NCI-H510A (cell line): Measurements from ENCODE around the gene MEF2B.

Source experiments
- DNase-seq: peaks from one replicate; lab custom pipeline; 2025; lab: John Stamatoyannopoulos, UW

The MEF2B gene

DNA sequence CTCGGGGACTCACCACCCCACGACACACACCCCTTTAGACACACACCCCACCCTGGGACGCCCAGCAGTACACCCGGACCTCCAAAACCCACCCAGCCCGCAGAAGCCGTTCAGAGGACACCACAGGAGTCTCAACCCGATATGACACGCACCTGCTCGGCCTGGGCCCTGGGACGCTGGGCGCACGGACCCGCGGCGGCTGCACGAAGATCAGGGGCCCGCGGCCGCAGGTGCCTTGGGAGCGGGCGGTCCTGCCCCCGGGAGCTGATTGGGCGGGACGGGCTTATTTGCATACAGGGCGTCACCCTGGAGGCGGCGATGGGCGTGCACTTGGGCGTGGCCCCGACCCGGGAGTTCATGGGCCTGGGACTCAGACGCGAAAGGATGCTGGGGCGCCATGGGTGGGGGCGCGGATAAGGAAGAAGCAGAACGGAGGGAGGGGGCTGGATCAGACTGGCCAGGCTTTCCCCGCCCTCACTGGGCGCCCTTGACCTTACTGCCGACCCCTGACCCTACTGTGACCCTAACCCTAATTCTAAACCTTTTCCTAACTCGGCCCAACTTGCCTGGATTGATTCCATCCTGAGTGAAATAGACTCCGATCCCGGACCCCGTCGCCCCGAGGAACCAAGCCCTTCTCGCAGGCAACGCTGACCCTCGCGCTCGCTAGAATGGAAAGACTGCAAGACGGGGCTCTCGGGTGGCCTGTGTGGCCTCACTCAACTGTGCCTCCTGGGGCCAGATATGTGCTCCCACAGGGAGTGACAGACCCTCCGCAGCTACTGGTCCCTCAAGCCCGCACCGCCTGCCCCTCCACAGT, at the start of gene MEF2B:
TSS of gene MEF2B (minus strand) at position 211 of the 820 bp plus-strand sequence. CDS start 19,528 bp downstream, outside the sequence.
- DNase-seq: peak; percentile 77

DNA sequence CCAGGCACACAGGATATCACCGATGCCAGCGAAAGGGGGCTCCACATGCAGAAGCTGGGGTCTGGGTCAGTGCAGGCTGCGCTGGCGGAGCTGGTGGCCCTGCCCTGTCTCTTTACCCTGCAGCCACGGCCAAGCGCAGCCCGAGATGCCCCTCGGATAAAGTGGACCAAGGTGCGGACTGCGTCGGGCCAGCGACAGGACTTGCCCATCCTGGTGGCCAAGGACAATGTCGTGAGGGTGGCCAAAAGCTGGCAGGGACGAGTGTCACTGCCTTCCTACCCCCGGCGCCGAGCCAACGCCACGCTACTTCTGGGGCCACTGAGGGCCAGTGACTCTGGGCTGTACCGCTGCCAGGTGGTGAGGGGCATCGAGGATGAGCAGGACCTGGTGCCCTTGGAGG, 48.8 kb upstream of the MEF2B start:
- no peak for DNase-seq

DNA sequence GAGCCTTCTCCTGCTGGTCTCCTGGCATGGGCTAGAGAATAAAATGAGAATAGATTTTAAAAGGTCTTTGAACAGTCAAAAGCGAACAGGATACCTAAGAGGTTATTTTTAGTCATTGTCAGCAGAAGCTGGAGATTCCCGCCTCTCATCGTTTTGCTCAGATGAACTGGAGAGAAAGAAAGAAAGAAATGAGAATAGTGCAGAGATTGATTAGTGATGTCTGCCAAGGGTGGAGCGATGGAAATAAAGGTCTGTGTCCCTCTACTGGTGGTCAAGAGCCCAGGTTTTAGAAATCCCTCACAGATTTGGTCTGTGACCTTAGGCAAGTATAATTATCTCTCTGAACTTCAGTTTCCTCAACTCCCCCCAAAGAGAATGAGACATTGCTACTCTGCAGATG, 47.0 kb upstream of the MEF2B start:
- DNase-seq: peak; percentile 17

DNA sequence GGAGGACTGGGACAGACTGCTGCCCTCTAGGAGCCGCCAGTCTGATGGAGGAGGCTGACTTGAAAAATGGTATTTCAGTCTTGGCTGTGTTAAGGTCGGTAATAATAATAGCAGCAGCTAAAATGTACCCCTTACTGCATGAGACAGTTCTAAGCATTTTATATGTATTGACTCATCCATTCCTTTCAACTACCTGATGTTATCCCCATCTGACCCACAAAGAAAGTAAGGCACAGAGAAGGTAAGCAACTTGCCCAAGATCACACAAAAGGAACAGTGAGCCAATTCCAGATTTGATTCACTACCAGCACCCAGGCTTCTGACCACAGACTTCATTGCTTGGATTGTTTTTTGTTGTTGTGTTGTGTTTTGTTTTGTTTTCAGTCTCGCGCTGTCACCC, 45.7 kb upstream of the MEF2B start:
- no peak for DNase-seq

DNA sequence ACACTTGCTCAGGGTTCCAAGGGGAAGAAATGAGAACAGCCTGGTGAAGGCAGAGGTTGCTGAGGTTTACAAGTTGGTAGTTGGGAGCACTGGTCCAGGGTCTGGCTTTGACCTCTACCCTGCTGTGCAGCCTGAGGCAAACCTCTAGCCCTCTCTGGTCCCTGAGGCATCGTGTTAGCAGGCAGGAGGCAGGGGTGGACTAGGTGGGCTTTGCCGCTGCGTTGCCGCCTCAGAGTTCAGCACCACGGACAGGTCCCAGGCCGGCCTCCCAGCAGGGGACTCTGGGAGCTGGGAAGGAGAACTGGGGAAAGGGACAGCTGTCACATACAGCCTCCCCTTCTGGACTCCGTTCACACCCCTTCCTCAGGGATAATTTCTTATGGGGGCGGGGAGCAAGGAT, 44.8 kb upstream of the MEF2B start:
- DNase-seq: no peak

DNA sequence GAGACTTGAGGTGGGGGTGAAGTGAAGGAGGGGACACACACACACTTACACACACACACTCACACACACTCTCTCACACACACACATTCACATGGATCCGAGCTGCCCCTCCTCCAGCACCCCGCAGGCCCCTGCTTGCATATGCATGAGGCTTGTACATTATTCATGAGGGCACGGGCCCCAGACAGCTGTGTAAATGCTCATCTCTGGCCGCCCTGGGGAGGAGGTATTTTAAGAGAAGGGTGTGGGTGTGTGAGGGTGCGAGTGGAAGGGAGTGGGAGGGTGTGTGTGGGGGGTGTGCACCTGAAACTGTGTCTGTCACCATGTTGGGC, 44.1 kb upstream of the MEF2B start:
- peak; percentile 12 for DNase-seq

DNA sequence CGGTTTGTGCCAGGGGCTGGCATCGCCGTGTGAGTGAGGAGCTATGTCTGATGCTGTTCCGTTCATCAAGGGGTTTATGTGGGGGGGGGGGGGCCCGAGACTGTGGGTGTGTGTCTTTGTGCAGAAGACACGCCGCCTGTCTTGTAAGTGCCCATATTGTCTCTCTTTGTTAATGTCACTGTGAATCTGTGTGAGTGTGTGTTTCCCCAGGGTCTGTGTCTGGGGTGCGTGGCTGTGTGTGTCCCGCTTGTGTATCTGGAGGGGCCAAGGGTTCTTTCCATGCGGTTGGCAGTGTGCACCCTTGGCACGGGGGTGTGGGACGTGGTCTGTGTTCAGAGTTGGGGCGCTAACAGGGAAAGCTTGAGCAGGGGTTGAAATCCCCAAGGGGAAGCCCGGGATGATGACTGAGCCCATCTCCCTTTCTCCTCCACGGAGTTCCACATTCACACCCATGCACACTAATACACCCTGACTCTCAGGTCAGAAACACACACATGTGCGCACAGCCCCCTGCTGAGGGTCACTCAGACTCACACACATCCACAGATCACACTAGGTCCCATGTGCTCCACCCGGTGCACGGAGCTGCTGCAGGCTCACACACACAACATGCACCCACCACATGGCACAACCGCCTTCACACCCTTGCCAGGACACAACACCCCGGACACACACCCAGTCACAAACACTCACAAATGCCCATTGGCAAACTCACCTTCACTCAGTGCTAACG, 43.5 kb upstream of the MEF2B start:
- DNase-seq: no peak

DNA sequence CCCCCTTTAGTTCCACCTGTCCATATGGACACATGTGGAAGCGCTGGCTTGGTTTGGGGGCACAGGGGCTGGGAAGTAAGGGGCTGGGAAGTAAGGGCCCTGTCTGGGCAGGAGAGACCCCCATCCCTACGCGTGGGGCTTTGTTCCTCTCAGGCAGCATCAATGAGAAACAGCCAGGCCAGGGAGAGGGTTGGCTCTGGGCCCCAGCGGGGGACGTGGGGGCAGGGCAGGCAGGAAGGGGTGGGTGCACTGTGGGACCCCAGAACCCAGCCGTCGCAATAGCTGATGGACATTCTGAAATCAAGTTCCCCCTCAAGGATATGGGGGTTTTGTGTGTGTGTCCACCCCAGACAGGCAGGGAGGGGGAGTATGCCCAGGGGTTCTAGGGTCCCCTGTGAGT, 42.9 kb upstream of the MEF2B start:
- no peak for DNase-seq

DNA sequence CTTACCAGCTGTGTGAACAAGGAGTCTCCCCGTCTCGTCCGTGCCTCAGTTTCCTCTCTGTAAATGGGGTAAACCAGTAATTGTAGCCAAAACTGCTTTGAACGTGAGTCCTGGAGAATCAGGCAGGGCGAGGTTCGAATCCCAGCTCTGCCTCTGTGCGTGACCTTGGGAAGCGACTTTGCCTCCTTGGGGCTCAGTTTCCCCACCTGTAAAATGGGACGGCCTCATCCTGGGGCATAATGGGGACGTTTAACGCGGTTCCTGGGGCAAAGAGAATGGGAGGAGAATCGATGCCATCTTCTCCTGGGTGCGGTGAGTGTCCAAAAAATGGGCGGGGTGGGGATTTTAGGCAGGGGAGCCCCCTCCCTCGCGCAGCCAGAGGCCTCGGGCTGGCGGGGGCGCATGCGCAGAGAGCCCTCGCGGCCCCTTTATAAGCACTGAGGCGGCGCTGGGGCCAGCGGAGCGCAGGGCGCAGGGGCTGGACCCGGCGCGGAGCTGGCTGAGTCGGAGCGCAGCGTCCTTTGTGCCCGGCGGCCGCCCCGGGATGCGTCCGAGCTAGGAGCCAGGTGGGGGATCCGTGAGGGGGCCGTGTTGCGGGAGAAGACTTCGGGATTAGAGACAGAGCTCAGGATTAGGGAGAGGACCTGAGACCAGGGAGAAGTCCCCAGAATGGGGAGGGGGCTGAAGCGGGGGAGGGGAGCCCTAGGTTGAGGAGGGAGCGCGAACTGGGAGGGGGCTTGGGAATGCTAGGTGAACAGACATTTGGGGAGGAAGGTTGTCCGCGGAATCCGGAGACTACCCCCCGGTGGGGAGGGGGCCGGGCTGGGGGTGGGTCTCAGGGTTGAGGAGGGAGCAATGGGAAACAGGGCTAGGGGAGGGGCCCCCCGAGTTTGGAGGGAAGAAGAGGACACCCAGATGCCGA, 41.7 kb upstream of the MEF2B start, which contains the start of gene NCAN:
TSS of gene NCAN (plus strand) at position 460 of the 922 bp plus-strand sequence. CDS start 4,996 bp downstream, outside the sequence.
- DNase-seq: peak; percentile 54

DNA sequence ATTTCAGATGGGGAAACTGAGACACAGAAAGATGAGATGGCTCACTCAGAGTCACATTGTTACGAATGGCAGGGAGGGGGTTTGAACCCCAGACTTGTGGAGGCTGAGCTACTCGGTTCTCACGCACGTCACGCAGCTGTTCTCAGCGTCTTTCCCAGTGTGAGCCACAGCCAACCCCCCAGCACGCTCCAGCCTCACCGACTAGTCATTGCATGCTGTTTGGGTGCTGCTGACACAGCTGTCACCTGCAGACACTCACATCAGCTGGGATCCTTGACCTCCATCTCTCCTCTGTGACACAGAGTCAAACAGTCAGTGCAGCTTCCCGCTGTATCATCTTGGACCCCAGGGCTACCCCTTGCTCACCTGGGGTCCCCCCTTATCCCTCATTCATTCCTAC, 39.3 kb upstream of the MEF2B start:
- peak; percentile 69 for DNase-seq

DNA sequence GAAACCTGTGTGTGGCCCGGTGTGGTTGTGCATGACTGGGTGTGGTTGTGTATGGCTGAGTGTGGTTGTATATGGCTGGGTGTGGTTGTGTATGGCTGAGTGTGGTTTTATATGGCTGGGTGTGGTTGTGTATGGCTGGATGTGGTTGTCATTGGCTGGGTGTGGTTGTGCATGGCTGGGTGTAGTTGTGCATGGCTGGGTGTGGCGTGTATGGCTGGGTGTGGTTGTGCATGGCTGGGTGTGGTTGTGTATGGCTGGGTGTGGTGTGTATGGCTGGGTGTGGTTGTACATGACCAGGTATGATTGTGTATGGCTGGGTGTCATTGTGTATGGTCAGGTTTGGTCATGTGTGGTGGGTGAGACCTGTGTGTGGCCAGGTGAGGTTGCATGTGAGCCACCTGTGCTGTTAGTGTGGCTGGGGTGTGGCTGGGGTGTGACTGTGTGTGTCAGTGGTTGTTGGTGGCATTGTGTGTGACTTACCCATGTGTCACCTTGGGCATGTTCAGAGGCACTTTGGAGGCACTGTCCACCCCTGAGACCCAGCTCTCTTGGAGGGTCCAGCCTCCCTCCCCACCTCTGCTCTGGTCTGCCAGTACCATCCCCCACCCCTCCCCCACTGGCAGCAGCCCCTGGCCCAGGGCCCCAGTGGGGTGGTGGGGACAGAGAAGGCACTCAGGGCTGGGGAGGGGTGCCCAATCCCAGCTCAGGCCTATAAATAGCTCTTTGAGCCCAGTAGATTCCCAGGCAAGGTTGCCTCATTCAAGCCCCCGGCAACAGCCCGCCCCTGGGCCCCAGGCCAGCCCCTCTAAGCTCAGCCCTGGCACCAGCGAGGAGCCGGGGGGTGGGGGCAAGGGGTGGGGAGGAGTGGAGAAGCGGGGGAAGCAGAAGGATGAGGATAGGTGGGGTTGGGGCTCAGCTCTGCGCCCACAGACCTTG, 37.8 kb upstream of the MEF2B start:
- DNase-seq: no peak

DNA sequence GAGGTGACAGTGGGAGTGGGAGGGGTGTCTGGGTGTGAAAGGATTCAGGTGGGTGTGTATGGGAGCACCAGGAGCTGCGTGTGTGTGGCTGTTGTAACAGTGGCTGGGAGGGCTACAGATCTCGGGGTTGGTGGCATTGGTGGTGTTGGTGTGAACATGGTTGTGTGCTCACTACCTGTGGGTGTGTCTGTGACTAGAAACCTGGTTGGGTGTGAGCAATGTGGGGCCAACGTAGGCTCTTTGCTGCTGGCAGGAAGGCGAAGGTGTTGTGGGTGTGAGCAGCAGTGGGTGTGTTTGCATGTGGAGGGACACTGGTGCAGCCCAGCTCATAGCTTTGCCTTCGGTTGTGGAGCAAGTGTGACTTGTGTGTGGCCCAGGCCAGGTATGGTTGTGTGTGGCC, 36.9 kb upstream of the MEF2B start:
- DNase-seq: no peak

DNA sequence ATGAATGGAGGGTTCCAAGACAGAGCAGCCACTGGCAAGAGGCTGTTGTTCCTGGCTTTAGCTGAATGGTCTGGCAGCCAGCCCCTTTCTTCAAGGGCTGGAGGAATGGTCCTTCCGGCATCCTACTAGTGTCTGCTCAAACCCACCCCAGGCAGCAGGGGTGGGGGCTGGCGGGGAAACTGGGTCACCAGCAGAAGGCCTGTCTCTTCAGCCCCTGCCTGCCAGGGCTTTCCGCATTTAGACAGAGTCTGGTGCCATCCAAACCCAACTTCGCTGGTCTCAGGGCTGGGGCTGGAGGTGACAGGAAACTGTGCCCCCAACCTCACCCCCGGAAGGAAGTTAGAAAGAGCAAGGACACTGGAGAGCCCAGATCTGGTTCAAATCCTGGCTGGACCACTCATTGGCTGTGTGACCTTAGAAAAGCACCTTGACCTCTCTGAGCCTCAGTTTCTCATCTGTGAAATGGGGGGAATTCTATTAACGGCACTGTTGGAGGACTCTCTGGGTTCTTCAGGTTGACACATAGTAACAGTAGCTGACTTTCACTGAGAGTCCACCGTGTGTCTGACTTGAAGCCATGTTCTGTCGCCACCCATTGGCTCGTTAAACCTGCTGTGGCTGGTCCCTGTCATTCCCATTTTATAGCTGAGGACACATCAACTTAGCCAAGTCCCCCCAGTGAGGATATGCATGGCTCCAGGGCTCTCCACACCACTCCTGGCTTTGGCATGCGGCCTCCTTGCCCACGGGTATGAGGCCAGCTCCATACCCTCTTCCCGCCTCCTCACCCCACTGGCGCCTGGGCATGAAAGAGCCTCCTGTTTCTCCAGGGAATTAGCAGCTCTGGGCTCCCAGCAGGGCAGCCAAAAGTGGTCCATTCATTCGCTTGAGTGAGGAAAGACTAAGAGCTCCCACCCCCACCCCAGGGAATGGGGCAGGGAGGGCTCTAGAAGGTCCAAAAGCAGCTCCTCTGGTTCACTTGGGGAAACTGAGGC, 35.6 kb upstream of the MEF2B start:
- no peak for DNase-seq

DNA sequence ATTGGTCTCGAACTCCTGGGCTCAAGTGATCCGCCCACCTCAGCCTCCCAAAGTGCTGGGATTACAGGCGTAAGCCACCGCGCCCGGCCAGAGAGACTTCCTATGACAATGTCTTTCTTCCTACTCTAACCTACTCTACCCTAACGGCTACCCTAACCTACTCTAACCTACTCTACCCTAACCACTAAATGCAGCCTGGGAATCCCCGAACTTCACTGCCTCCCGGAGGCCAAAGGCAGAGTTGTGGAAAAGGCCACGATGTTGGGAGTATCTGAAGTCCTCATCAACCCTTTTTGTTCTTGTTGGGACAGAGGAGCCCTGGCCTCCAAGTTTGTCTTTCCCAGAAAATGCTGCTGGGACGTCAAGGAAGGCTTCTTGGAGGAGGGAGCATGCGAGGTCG, 34.1 kb upstream of the MEF2B start:
- DNase-seq: no peak

DNA sequence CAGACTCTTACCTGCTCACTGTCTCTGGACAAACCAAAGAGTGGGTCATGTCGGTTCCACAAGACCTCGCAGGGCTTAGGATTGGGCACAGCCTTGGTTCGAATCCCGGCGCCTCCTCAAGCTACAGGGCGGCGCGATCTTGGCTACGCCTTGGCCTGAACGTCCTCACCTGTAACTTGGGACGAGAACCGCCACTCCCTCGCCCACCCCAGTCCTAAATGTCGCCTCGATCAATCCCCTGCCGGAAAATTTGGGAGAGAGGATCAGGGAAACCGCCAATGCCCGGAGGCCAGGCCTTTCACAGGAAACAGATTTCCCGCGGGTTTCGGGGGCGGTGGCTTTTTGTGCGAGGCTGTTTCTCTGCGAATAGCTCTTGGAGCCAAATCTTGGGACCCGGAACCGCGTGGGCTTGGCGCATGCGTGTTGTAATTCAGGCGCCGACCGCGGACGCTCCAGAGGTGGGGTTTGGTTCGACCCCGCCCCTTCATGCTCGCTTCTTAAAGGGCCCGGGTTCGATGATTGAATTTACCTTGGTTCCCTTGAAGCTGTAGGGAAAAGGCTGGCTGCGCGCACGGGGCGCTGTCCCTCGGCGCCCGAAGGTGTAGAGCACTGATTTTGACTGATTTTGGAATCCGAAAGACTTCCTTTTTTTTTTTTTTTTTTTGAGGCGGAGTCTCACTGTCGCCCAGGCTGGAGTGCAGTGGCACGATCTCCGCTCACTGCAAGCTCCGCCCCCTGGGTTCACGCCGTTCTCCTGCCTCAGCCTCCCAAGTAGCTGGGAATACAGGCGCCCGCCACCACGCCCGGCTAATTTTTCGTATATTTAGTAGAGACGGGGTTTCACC, 33.2 kb upstream of the MEF2B start, which contains the start of gene NR2C2AP:
TSS of gene NR2C2AP (minus strand) at position 403 of the 845 bp plus-strand sequence. CDS start at position 49, 354 bp downstream.
- DNase-seq: peak; percentile 68

DNA sequence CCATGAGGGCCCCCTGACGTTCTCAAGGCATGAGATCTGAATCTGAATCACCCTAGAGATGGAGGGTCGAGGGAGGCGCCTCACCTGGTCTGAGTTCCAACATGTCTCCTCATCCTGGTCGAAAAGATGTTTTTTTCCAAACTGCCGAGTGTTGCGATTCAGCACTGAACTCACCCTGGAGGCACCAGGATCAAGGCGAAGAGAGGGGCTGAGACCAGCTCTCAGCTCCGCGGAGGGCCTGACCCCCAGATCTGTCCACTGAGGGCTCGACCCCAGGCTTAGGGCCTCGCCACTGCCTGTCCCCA, 32.6 kb upstream of the MEF2B start:
- DNase-seq: no peak

DNA sequence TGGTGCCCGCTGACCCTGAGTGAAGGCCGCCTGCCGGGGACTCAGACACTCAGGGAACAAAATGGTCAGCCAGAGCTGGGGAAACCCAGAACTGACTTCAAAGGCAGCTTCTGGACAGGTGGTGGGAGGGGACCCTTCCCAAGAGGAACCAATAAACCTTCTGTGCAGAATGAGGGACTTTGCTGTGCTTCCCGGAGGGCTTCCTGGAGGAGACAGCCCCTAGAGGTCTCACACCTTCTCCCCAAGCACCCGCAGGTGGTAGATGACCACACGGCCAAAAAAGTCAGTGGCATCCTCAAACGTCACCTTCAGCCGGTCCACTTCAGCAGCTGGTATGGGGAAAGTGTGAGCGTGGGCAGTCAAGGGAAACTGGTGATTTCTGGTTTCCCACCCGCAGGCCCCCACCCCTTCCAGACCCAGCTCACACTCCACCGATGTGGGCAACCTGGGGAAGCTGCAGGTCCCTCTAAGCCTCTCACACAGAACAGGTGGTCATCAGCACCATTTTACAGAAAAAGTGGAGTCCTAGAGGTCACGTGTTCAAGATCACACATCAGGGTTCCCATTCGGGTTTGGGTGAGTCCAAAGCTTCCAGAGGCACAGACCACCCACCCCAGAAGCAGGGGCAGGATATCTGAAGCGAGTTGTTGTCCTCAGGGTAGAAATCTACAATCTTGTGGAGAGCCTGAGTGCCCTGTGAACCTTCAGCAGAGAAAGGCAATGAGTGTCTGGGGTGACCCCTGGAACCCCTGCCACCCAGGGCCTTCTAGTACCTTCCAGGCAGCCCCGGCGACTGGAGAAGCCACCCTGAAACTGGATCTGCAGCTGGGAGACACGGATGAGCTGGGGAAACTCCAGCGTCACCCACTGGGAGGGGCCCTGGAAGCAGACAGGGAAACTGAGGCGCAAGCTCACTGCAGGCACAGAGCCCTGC, 31.9 kb upstream of the MEF2B start:
- no peak for DNase-seq

DNA sequence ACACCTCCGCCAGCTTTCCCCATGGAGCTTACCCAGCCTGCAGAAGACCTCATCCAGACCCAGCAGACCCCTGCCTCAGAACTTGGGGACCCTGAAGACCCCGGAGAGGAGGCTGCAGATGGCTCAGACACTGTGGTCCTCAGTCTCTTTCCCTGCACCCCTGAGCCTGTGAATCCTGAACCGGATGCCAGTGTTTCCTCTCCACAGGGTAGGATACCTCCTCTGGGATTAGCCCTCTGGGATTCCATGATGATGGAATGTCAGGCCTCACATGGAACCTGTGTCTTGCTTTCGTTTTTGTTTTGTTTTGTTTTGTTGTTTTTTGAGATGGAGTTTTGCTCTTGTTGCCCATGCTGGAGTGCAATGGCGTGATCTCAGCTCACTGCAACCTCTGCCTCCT, 23.9 kb upstream of the MEF2B start:
- no peak for DNase-seq
